ENCODE measurements around the gene MRPL44. TPM values are rescaled to one million over a fixed set of nuclear protein-coding genes. Genes with fewer than 3 reads are reported as not detected.

Gene MRPL44
- total RNA-seq, 3 donors from 2014 or later, result 23.8 to 31.9 (median 27.6) TPM

- no peaks in the 10 kb centered on the region for H3K36me3 ChIP-seq (ENCODE audit: low read depth)
- H3K4me3 ChIP-seq, result no peak overlapping the region
- H3K4me1 ChIP-seq (ENCODE audit: low read depth), result no peaks in the 10 kb centered on the region
- DNase-seq, result no peak
- no peak for ATAC-seq
- TF ChIP-seq CTCF (IDR thresholded peaks at IDR 0.05), result no peak
- H3K9me3 ChIP-seq, result no peaks in the 10 kb centered on the region
- intact Hi-C loops (cut with DNase I, micrococcal nuclease), result no loop called here
These were observed 15.4 kb downstream of the MRPL44 start for GRCh38 chr2:223972656-223973102.

GRCh38 chr2:223973606-223974005 lies 16.3 kb downstream of the MRPL44 start:
- H3K36me3 ChIP-seq (ENCODE audit: low read depth), result no peaks in the 10 kb centered on the region
- no peak for DNase-seq
- no peak for ATAC-seq
- H3K4me1 ChIP-seq (ENCODE audit: low read depth), result no peaks in the 10 kb centered on the region
- TF ChIP-seq CTCF (IDR thresholded peaks at IDR 0.05), result no peak
- no peaks in the 10 kb centered on the region for H3K9me3 ChIP-seq
- intact Hi-C loops (cut with DNase I, micrococcal nuclease), result no loop called here
- H3K4me3 ChIP-seq, result no peak overlapping the region

GRCh38 chr2:223976635-223977226 lies 19.5 kb downstream of the MRPL44 start:
- intact Hi-C loops (cut with DNase I, micrococcal nuclease), result no loop called here
- H3K9me3 ChIP-seq, result no peaks in the 10 kb centered on the region
- no peaks in the 10 kb centered on the region for H3K4me1 ChIP-seq (ENCODE audit: low read depth)
- ATAC-seq (no peak), DNase-seq (no peak)
- H3K36me3 ChIP-seq (ENCODE audit: low read depth), result no peaks in the 10 kb centered on the region
- TF ChIP-seq CTCF (IDR thresholded peaks at IDR 0.05), result no peak
- no peak overlapping the region for H3K4me3 ChIP-seq

- TF ChIP-seq CTCF (IDR thresholded peaks at IDR 0.05), result no peak
- Histone ChIP-seq H3K4me1 (ENCODE audit: low read depth) (no peaks in the 10 kb centered on the region), H3K4me3 (no peak overlapping the region), H3K9me3 (no peaks in the 10 kb centered on the region), H3K36me3 (ENCODE audit: low read depth) (no peaks in the 10 kb centered on the region)
- ATAC-seq, result no peak
- intact Hi-C loops (cut with DNase I, micrococcal nuclease), result no loop called here
- DNase-seq, result no peak
These were observed 21.2 kb downstream of the MRPL44 start for GRCh38 chr2:223978451-223978850.

GRCh38 chr2:223979730-223980396 lies 22.6 kb downstream of the MRPL44 start:
- DNase-seq (no peak), ATAC-seq (no peak)
- Histone ChIP-seq H3K4me1 (ENCODE audit: low read depth) (no peaks in the 10 kb centered on the region), H3K9me3 (no peaks in the 10 kb centered on the region), H3K36me3 (ENCODE audit: low read depth) (no peaks in the 10 kb centered on the region), H3K4me3 (no peak overlapping the region)
- TF ChIP-seq CTCF (IDR thresholded peaks at IDR 0.05), result no peak
- intact Hi-C loops (cut with DNase I, micrococcal nuclease), result no loop called here
